Epithelial cell of proximal tubule (primary cell): ENCODE measurements around the gene EPHA3. TPM values are rescaled to one million over a fixed set of nuclear protein-coding genes. Genes with fewer than 3 reads are reported as not detected.

Experiments
- DNase-seq: peaks from one replicate; pipeline ENCODE4 v3.0.0-alpha.2; 2011; ENCODE audit warnings: low read depth
- H3K4me3 ChIP-seq: 2 replicates; pipeline ENCODE4 v1.5.1; 2011; ENCODE audit warnings: low read depth, mild to moderate bottlenecking, low read length
- CTCF ChIP-seq: conservative IDR thresholded peaks from 2 replicates; pipeline ENCODE4 v1.5.1; 2012; ENCODE audit warnings: low read depth, mild to moderate bottlenecking, low read length
- total RNA-seq: library from RNA; depleted of rRNA; stranded (reverse); fragments of >200 nt; gene quantifications from 2 replicates; pipeline ENCODE4 v1.2.3, GENCODE V29; 2015

Gene EPHA3
- total RNA-seq, 1 donor from 2014 or later = 0.06 TPM

DNA sequence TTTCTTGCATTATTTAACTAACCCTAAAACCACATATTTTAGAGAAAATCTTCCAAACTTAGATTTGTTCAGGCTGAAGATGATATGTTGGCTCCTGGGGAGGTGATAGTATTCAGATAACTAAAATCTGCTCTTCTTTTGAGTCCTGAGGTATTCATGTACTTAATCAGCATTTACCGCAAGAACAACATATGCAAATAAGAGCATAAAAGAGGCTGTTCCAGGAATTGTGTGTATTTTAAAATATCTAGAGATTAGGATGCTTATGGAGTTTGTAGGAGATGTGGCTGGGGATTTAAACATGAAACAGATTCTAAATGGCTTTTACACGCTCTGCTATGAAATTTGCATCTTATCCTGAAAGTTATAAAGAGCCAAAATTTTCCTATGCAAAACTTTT, 298.2 kb downstream of the EPHA3 start:
- no peak overlapping the region for H3K4me3 ChIP-seq
- TF ChIP-seq CTCF = no peak
- DNase-seq = no peak

- DNase-seq = no peak
- H3K4me3 ChIP-seq = no peak overlapping the region
- no peak for TF ChIP-seq CTCF
Observed at GRCh38 chr3:89411201-89411600, 303.8 kb downstream of the EPHA3 start.

- no peak for TF ChIP-seq CTCF
- no peak overlapping the region for H3K4me3 ChIP-seq
- DNase-seq = no peak
Observed at GRCh38 chr3:89414270-89414669, 306.8 kb downstream of the EPHA3 start.

DNA sequence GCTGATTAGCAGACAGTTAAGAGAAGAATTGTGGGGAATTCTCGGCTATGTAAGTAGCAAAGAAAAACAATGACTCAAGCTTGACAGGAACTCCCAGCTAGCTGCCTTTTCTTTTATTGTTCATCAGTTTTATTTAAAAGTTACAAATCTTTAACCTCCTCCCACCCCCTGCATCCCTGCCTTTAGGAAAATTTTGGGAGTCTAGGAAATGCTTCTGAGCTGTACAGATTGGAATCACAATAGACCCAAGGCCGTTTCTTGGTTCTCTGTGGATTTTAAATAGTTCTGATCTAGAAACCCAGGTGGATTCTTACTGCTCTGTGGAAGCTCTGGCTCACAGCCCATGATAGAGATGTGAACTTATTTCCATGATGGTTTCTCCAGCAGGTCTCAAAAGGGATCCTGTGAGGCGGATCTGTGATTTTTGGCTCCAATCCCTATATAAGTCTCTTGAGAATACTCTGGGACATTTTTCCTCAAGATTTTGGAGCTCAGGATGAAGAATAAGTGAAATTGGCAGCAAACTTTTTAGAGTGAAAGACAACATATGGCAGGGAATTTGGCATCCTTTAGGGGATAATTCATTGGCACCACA, 312.3 kb downstream of the EPHA3 start:
- no peak for TF ChIP-seq CTCF
- no peak overlapping the region for H3K4me3 ChIP-seq
- DNase-seq = no peak

GRCh38 chr3:89426060-89426459, 318.6 kb downstream of the EPHA3 start:
- H3K4me3 ChIP-seq = no peak overlapping the region
- DNase-seq = no peak
- no peak for TF ChIP-seq CTCF

- H3K4me3 ChIP-seq = no peak overlapping the region
- TF ChIP-seq CTCF = no peak
- no peak for DNase-seq
Observed at GRCh38 chr3:89434621-89435380, 327.4 kb downstream of the EPHA3 start.

DNA sequence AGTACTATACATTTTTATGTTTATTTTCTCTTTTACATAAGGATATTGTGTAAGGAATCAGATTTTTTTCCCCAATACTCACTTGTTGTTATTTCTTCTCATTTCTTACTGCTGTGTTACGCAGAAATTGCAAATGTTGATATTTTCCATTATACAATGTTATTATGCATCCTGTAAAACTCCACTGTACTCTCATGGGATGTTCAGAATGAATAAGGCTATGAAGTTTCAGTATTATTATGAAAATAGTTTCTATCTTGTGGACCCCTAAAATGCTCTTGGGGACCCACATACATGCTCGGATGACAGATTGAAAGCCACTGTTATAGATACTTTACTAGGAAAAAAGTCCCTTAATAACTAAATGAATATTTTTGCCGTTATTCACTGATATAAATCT, 329.4 kb downstream of the EPHA3 start:
- DNase-seq = no peak
- H3K4me3 ChIP-seq = no peak overlapping the region
- no peak for TF ChIP-seq CTCF
